ENCODE data around the gene VEPH1. TPM values are rescaled to one million over a fixed set of nuclear protein-coding genes. Genes with fewer than 3 reads are reported as not detected.

VEPH1 gene
- total RNA-seq, 1 experiment from 2014 or later, result 0.51 TPM

GRCh38 chr3:157335233-157336076, 167.8 kb downstream of the VEPH1 start:
- CTCF ChIA-PET, result no interaction called here
- no peak overlapping the region for H3K27ac ChIP-seq (ENCODE audit: low read length)
- in situ Hi-C loops (cut with HindIII; ENCODE audit: low pct_unique_long_range_greater_than_20kb, low sequenced_read_pairs), result no loop called here

DNA sequence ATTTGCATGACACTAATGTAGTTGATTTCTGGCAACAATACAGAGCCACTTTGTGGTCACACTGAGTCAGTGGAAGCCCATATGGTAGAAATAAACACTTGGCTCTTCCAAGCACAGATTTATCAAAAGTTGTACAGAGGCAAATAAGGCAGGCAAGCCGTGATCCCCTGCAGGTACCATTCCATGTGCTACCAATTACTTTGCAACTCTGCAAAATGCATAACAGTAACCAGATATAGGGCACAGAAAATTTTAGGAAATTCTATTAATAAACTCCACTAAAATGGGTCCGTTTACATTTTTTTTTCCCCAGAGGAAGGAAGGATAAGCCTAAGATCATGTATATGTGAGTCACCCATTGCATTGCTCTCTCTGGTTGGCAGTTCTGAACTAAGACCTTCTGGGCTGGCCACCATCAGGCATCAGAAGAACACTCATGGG, 169.6 kb downstream of the VEPH1 start:
- TF ChIP-seq TCF7L2 (IDR thresholded peaks at IDR 0.05; ENCODE audit: low read depth, low read length), result no peak
- intact Hi-C loops (cut with micrococcal nuclease; ENCODE audit: unreplicated experiment) (no loop called here), in situ Hi-C loops (cut with HindIII; ENCODE audit: low pct_unique_long_range_greater_than_20kb, low sequenced_read_pairs) (no loop called here)
- no peak for ATAC-seq
- H3K27ac ChIP-seq (ENCODE audit: low read length), result no peak overlapping the region
- ChIA-PET POLR2A (no interaction called here), CTCF (no interaction called here)
- H3K27me3 ChIP-seq (ENCODE audit: control insufficient read depth, insufficient read depth, low read length), result no peaks in the 10 kb centered on the region
- H3K4me3 ChIP-seq (ENCODE audit: low read depth in 2 of 2, low read length in 2 of 2), result no peak overlapping the region
- no peaks in the 10 kb centered on the region for H3K9me3 ChIP-seq (ENCODE audit: control insufficient read depth, insufficient read depth, low read depth, low read length)
- no peaks in the 10 kb centered on the region for H3K36me3 ChIP-seq (ENCODE audit: control insufficient read depth, insufficient read depth, low read length)
- H3K4me1 ChIP-seq (ENCODE audit: control insufficient read depth, insufficient read depth, low read length), result peaks cover 5% of the 10 kb centered on the region; the same call in 1 of the 2 replicates
- DNase-seq (ENCODE audit: low read depth, low spot score), result no peak
- no TSS peak for BruUV-seq (replicated peaks)

More at GRCh38 chr3:157335233-157336076, 167.8 kb downstream of the VEPH1 start:
- POLR2A ChIA-PET, result no interaction called here
- 0 out of 4 replicates have a peak overlapping the region, but pooled peaks of 1 of the 2 experiments have one; percentile 19 for H3K4me3 ChIP-seq (ENCODE audit: low read depth in 2 of 2, low read length in 2 of 2)
- no peaks in the 10 kb centered on the region for H3K27me3 ChIP-seq (ENCODE audit: control insufficient read depth, insufficient read depth, low read length)
- intact Hi-C loops (cut with micrococcal nuclease; ENCODE audit: unreplicated experiment), result no loop called here
- BruUV-seq (replicated peaks), result no TSS peak
- peak; percentile 93 for ATAC-seq
- TF ChIP-seq POLR2AphosphoS5 (IDR thresholded peaks at IDR 0.05; ENCODE audit: low read depth, low read length) (no peak), TCF7L2 (IDR thresholded peaks at IDR 0.05; ENCODE audit: low read depth, low read length) (no peak), SIN3A (IDR thresholded peaks at IDR 0.05; ENCODE audit: borderline replicate concordance, insufficient read depth, low read depth, low read length) (no peak)
- TF ChIP-seq, protein P1, sequence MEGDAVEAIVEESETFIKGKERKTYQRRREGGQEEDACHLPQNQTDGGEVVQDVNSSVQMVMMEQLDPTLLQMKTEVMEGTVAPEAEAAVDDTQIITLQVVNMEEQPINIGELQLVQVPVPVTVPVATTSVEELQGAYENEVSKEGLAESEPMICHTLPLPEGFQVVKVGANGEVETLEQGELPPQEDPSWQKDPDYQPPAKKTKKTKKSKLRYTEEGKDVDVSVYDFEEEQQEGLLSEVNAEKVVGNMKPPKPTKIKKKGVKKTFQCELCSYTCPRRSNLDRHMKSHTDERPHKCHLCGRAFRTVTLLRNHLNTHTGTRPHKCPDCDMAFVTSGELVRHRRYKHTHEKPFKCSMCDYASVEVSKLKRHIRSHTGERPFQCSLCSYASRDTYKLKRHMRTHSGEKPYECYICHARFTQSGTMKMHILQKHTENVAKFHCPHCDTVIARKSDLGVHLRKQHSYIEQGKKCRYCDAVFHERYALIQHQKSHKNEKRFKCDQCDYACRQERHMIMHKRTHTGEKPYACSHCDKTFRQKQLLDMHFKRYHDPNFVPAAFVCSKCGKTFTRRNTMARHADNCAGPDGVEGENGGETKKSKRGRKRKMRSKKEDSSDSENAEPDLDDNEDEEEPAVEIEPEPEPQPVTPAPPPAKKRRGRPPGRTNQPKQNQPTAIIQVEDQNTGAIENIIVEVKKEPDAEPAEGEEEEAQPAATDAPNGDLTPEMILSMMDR (IDR thresholded peaks at IDR 0.05), result no peak
- TF ChIP-seq, protein P2, sequence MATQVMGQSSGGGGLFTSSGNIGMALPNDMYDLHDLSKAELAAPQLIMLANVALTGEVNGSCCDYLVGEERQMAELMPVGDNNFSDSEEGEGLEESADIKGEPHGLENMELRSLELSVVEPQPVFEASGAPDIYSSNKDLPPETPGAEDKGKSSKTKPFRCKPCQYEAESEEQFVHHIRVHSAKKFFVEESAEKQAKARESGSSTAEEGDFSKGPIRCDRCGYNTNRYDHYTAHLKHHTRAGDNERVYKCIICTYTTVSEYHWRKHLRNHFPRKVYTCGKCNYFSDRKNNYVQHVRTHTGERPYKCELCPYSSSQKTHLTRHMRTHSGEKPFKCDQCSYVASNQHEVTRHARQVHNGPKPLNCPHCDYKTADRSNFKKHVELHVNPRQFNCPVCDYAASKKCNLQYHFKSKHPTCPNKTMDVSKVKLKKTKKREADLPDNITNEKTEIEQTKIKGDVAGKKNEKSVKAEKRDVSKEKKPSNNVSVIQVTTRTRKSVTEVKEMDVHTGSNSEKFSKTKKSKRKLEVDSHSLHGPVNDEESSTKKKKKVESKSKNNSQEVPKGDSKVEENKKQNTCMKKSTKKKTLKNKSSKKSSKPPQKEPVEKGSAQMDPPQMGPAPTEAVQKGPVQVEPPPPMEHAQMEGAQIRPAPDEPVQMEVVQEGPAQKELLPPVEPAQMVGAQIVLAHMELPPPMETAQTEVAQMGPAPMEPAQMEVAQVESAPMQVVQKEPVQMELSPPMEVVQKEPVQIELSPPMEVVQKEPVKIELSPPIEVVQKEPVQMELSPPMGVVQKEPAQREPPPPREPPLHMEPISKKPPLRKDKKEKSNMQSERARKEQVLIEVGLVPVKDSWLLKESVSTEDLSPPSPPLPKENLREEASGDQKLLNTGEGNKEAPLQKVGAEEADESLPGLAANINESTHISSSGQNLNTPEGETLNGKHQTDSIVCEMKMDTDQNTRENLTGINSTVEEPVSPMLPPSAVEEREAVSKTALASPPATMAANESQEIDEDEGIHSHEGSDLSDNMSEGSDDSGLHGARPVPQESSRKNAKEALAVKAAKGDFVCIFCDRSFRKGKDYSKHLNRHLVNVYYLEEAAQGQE (IDR thresholded peaks at IDR 0.05; ENCODE audit: insufficient read depth in 1 of 2, low read depth in 2 of 2, low read length in 1 of 2), result no peak
- H3K36me3 ChIP-seq (ENCODE audit: control insufficient read depth, insufficient read depth, low read length), result no peaks in the 10 kb centered on the region
- H3K9me3 ChIP-seq (ENCODE audit: control insufficient read depth, insufficient read depth, low read depth, low read length), result no peaks in the 10 kb centered on the region
- DNase-seq (ENCODE audit: low read depth, low spot score), result no peak
- peaks cover 5% of the 10 kb centered on the region; the same call in 1 of the 2 replicates for H3K4me1 ChIP-seq (ENCODE audit: control insufficient read depth, insufficient read depth, low read length)

- ATAC-seq (no peak), DNase-seq (ENCODE audit: low read depth, low spot score) (no peak)
- ChIA-PET POLR2A (no interaction called here), CTCF (no interaction called here)
- TF ChIP-seq, protein P1 (IDR thresholded peaks at IDR 0.05), result no peak
- TF ChIP-seq, protein P2 (IDR thresholded peaks at IDR 0.05; ENCODE audit: insufficient read depth in 1 of 2, low read depth in 2 of 2, low read length in 1 of 2), result no peak
- TF ChIP-seq SIN3A (IDR thresholded peaks at IDR 0.05; ENCODE audit: borderline replicate concordance, insufficient read depth, low read depth, low read length) (no peak), TCF7L2 (IDR thresholded peaks at IDR 0.05; ENCODE audit: low read depth, low read length) (no peak), POLR2AphosphoS5 (IDR thresholded peaks at IDR 0.05; ENCODE audit: low read depth, low read length) (no peak)
- intact Hi-C loops (cut with micrococcal nuclease; ENCODE audit: unreplicated experiment), result no loop called here
- Histone ChIP-seq H3K27me3 (ENCODE audit: control insufficient read depth, insufficient read depth, low read length) (no peaks in the 10 kb centered on the region), H3K4me1 (ENCODE audit: control insufficient read depth, insufficient read depth, low read length) (no peaks in the 10 kb centered on the region), H3K9me3 (ENCODE audit: control insufficient read depth, insufficient read depth, low read depth, low read length) (no peaks in the 10 kb centered on the region), H3K36me3 (ENCODE audit: control insufficient read depth, insufficient read depth, low read length) (no peaks in the 10 kb centered on the region), H3K4me3 (ENCODE audit: low read depth in 2 of 2, low read length in 2 of 2) (no peak overlapping the region), H3K27ac (ENCODE audit: low read length) (no peak overlapping the region)
- BruUV-seq (replicated peaks), result no TSS peak
- in situ Hi-C loops (cut with HindIII; ENCODE audit: low pct_unique_long_range_greater_than_20kb, low sequenced_read_pairs), result no loop called here
These were observed 173.0 kb downstream of the VEPH1 start for GRCh38 chr3:157330206-157330605.
